Measurements from ENCODE around the gene TEX29.

DNA sequence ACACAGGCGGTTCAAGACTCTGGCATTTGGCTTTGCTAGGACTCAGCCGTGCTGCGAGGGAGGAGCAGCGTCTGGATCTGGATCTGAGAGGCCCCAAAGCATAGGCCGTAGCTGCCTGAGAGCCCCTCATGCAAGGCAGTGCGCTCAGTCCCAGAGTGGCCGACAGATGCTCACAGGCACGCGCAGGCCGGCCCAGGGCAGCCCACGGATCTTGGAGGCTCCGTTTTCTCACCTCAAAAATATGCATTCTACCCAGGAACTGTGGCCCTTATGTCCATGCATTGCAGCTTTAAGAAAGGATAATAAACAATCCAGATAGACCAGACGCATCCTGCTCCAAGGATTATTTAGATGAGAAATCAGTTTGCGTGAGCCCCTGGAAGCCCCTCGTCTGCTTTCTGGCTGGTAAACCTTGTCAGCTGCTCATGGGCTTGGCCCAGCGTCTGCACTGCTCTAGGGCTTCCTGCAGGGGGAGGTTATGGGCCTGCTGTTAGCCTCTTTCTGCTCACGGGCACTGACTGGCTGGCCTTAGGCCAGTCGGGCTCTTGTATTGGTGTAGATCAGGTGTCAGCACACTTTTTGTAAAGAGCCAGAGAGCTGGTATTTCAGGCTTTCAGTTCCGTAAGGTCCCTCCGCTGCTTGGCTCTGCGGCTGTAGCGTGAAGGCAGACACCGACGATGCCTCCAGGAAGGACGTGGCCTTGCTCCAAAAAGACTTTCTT lies 24.2 kb downstream of the TEX29 start:
- TF ChIP-seq, protein P1, sequence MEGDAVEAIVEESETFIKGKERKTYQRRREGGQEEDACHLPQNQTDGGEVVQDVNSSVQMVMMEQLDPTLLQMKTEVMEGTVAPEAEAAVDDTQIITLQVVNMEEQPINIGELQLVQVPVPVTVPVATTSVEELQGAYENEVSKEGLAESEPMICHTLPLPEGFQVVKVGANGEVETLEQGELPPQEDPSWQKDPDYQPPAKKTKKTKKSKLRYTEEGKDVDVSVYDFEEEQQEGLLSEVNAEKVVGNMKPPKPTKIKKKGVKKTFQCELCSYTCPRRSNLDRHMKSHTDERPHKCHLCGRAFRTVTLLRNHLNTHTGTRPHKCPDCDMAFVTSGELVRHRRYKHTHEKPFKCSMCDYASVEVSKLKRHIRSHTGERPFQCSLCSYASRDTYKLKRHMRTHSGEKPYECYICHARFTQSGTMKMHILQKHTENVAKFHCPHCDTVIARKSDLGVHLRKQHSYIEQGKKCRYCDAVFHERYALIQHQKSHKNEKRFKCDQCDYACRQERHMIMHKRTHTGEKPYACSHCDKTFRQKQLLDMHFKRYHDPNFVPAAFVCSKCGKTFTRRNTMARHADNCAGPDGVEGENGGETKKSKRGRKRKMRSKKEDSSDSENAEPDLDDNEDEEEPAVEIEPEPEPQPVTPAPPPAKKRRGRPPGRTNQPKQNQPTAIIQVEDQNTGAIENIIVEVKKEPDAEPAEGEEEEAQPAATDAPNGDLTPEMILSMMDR (IDR thresholded peaks at IDR 0.05), result peak in 4 of 6 experiments; percentile 43 to 67 (median 54)
- no peak for TF ChIP-seq POLR2A (IDR thresholded peaks at IDR 0.05)
- no peak for TF ChIP-seq EP300 (IDR thresholded peaks at IDR 0.05)
- no peak for TF ChIP-seq POLR2AphosphoS5 (IDR thresholded peaks at IDR 0.05)

Data from upper lobe of left lung (tissue), 4 donors.